NB4 (cell line): ENCODE results near the gene CCDC92.

ENCODE experiments used
- CTCF ChIP-seq: IDR thresholded peaks from one replicate; pipeline ENCODE4 v1.5.1; 2012; ENCODE audit warnings: low read depth, low read length
- POLR2A ChIP-seq: IDR thresholded peaks from 2 replicates; pipeline ENCODE4 v1.6.1; 2011; ENCODE audit warnings: mild to moderate bottlenecking; ENCODE audit not compliant: insufficient read length; ENCODE audit errors: extremely low read depth

- TF ChIP-seq POLR2A = no peak
- no peak for TF ChIP-seq CTCF
These were observed 36.2 kb downstream of the CCDC92 start for GRCh38 chr12:123936471-123936870.
